Inferior parietal cortex (tissue), 1 donor: Measurements from ENCODE around the gene DYNC1I1.

Experiments used
- DNase-seq: peaks from one replicate; pipeline ENCODE4 v3.0.0-alpha.2; 2016; ENCODE audit errors: extremely low spot score

Gene DYNC1I1

GRCh38 chr7:96080027-96080426 lies 307.7 kb downstream of the DYNC1I1 start:
- DNase-seq, result no peak

DNA sequence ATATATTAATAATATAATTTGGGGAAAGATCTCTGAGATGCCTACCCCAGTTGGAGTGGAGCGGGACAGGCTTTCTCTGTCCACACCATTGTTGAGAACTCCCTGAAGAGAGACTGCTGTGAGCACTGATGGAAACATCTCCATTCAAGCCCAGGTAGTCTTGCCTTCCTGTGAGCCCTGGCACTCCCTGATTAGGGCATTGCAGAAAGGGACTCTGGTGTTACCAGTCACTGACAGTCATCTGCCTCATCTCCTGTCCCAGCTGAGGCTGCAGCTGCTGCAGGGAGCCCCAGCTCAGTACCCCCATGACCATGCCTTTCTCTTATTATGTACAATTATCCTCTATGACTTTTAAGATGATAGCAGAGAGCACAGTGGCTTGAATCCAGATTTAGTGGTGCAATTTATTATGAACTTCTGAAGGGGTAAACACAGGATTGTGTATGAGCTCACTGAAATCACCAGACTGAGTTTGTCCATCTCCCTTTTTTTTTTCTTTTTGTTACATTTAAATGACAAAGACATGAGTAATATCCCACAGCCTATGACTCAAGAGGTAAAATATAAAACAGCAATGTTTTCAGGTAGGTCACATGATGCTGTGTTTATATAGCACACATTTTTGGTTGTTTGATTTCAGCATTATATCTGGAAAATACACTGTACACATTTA lies 312.7 kb downstream of the DYNC1I1 start:
- DNase-seq, result no peak

GRCh38 chr7:96085953-96086352 lies 313.6 kb downstream of the DYNC1I1 start:
- no peak for DNase-seq

DNA sequence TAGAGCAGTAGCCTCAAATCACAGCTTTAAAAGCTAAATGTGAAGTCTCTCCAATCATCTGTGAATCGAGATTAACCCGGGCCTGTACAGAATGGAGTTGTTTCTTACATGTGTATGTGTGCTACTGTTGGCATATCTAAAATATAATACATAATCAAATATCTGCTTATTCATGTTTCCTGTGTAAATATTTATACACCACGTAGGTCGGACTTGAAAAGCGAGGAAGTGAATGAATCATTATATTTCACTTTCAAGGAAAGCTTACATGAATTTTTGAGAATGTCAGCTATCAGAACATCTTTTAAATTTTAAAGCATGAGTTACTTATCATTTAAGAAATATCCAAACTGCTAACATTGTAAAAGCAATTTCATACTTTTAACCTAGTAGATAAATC lies 316.2 kb downstream of the DYNC1I1 start:
- no peak for DNase-seq

DNA sequence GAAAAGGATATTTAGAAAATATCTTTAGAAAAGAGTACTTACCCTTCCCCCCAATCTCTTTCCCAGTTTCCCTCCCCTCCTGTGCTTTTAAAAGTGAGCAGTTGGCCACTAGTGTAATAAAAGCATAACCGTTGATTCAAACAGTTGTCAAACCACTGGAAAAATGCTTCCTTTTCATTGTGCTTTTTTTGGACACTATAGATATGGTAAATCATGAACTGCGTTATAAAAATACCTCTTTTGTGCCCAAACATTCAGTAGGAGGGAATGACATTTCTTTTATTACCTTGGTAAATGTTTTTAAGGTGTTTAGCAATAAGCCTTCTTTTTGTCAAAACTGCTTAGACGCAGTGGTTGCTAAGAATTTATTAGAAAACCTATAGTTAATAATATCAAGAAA lies 317.2 kb downstream of the DYNC1I1 start:
- no peak for DNase-seq

GRCh38 chr7:96090756-96091155 lies 318.4 kb downstream of the DYNC1I1 start:
- no peak for DNase-seq

GRCh38 chr7:96093435-96093834 lies 321.1 kb downstream of the DYNC1I1 start:
- no peak for DNase-seq

DNA sequence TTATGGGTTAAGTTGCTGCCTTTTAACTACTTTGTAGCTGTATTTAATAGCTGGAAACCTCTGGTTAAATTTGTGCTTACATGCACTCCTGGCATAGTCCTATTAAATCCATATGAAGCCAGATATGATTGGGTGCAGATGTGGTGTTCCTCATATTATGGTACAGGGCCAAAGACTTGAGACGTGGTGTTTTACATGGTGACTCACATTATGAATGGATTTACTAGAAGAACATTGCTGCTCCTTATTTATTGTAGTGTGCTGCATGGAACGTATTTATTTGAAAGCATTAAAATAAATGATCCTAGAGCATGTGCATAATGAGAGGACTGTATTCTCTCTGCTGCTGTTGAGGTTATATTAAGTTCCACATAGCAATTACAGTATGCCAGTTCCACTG lies 325.5 kb downstream of the DYNC1I1 start:
- DNase-seq, result no peak

- no peak for DNase-seq
Observed at GRCh38 chr7:96100737-96101136, 328.4 kb downstream of the DYNC1I1 start.

DNA sequence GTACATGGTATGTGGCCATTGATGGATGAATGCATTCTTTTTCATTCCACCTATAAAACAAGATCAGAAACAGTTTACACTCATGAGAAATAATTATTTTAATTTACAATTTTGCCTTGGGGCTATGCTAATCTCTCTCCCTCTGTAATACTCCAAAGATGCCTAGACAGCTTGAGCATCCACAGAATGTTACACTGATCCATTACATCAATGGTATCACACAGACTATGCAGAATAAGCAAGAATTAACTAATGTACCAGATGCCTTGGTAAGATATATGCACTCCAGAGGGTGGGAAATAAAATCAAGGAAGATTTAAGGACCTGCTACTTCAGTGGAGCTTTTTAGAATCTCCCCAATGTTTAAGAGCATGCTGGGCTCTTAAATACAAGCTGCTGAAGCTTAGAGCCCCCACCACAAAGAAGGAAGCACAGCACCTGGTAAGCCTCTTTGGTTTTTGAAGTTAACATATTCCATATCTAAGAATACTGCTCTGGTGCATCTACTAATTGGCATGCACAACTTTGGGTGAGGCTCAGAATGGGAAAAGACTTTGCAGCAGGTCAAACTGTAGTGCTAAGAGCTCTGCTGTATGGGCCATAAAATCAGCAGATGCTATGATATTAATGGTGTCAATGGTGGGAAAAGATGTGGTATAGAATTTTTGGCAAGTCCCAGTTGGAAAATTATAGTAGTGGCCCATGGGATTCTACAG lies 329.9 kb downstream of the DYNC1I1 start:
- DNase-seq, result no peak

DNA sequence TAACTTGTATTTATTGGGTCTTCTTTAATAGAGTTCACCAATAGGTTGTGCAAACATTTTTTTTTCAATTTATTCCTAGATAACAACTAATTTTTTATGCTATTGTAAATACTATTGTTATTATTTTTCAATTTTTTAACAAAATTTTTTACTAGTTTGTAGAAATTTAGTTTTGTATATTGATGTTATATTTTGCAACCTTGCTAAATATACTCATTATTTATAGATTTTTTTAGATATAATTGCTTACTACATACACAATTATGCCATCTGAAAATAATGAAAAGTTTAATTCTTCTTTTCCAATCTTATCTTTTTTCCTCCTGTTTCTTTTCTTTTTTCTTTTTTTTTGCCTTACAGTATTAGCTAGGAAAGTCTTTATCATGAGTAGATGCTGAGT lies 332.6 kb downstream of the DYNC1I1 start:
- DNase-seq, result no peak

DNA sequence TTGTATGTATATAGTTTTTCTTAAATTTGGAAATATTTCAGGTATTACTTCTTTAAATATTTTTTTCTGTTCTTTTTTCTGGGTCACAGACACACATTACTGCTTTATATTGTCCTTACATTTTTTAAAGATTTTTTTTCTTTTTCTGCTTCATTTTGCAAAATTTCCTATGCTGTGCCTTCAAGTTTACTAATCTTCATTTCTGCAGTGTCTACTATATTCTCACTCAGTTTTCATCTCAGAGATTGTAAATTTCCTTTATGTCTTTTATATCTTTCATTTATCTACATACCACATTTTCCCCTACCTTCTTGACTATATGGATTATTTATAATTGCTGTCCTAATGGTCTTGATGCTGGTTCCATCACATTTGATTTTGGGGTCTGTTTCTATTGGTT lies 339.1 kb downstream of the DYNC1I1 start:
- no peak for DNase-seq

- DNase-seq, result no peak
Observed at GRCh38 chr7:96114190-96114589, 341.8 kb downstream of the DYNC1I1 start.

DNA sequence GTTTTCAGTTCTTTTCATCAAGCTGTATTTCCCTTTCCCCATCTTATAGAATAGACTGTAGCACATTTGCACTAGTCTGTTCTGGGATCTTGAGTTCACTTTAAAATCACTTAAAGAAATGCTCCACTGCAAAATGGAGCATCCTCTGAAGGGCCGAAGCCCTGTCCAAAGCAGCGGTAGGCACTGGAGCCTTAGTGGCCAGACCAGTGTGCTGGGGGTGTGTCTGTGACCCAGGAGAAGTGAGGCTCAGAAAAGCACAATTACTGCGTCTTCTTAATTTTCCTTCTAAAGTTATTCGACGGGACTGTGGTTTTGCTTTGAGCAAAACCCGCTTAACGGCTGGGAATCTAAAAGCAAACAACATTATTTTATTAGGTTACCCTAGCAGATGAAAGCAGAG lies 343.8 kb downstream of the DYNC1I1 start:
- no peak for DNase-seq

DNA sequence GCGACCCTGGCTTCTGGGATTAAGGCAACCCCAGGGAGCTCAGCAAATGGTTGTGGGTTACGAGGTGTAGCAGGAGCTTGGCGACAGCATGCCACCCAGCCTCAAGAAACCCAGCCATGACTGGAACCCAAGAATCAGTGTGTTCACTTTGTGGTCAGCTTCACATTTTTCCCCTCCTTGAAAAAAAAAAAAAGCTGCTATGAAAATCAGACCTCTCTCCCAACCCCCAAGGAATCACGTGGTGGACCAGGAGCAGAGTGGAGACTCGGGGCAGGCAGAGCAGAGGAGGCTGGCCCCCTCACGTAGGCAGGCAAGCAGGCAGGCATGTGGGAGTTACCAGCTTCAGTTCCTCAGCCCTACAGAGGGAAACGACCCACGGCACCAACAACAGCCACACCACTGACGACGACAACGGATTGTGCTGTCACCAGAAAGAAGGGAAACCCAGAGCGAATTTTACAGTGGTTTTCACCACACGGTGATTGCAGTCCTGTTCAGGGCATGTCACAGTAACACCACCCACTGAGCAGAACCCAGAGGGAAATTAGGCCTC lies 346.2 kb downstream of the DYNC1I1 start:
- DNase-seq, result no peak

- DNase-seq, result no peak
Observed at GRCh38 chr7:96120445-96121225, 348.3 kb downstream of the DYNC1I1 start.

DNA sequence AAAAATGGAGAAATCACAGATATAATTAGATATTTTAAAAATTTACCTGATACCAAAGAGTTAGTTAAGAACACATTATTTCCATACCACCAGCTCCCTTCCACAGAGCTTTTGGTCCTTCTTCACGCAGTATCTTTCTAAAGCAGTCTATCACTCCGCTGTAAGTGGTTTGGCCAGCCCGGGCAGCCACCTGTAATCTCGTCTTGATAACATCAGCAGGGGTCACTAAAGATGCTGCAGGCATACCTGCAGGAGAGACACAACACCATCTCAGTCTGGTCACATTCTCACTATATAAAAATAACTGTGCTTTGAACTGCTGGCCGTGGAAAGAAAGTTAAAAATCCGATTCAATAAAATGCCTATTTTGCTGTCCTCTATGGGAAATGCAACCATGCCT lies 349.4 kb downstream of the DYNC1I1 start:
- DNase-seq, result no peak

DNA sequence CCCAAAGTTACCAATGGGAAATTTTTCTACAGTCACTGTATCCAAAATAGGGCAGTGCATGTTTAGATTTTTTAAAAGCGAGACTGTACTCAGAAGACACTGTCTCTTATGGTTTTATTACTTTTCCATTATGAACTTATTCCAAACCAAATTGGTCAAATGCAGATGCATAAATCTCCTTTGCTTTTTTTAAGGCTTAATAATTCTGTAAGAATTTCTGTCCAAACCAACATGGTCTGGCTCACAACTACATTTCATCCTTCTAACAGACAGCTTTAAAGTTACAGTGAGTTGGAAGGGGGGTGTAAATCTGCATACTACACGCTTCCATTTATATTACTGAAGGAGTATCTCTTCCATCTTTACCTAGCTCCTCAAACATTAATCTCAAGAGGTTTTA lies 350.4 kb downstream of the DYNC1I1 start:
- DNase-seq, result no peak

DNA sequence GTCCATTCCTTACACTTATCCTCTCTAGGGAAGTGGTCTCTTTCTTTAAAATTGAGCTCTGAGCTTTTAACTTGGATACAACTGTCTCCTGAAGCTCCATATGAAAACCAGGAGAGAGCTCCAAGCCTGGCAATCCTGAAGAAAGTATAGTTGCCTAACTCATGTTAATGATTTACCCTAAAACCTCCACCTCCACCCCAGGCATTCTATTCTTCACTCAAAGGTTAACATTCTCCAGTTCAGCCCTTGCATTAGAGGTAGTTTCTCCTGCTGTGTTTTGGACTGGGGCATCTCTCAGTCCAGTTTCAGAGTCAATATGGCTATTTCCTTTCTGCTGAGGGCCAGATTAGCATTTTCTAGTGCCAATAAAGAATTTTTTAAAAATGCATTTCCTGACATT lies 354.0 kb downstream of the DYNC1I1 start:
- DNase-seq, result no peak

GRCh38 chr7:96127746-96128145 lies 355.4 kb downstream of the DYNC1I1 start:
- no peak for DNase-seq

DNA sequence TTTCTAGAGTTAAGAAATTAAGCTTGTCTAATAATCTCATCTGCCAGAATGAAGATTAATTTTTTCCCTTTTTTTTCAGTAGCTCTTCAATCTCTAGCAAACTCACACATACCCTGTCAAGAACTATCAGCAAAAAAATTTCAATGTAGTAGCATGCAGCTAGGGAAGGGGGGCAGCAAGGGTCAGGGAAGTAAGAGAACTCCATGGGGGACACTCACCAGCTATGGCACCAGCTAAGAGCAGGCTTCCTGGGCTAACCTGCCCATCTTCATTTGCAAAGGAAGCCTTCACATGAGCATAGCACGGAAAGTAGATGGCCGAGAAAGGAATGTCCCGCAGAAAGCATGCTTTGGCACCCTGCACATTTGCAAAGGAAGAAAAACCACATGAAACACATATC lies 359.2 kb downstream of the DYNC1I1 start:
- DNase-seq, result no peak

GRCh38 chr7:96135241-96135640 lies 362.9 kb downstream of the DYNC1I1 start:
- DNase-seq, result no peak
